Activated T-helper 1 cell treated with anti-CD3 and anti-CD28 coated beads, Interleukin-12 subunit alpha, Interleukin-12 subunit beta, Interleukin-2, Interleukin-4 antibody, amounts not matched to agents 30 ng/mL and 10 ng/mL and 1 ng/mL, durations not matched to agents 14 hours and 24 hours and 36 hours (primary cell): Measurements from ENCODE around the gene TTC17. TPM values are rescaled to one million over a fixed set of nuclear protein-coding genes. Genes with fewer than 3 reads are reported as not detected.
A peak's percentile ranks its signal among the peaks of the same experiment; 100 is the strongest.

Experiments
- DNase-seq: peaks from one replicate; pipeline ENCODE4 v3.0.0; 2021; ENCODE audit warnings: low spot score
- H3K27ac Mint-ChIP-seq: one replicate; pipeline ENCODE4 v1.8.0; 2021; ENCODE audit warnings: mild to moderate bottlenecking, mixed read lengths
- H3K27me3 Mint-ChIP-seq: one replicate; pipeline ENCODE4 v1.8.0; 2022; ENCODE audit warnings: mild to moderate bottlenecking, moderate library complexity, mixed read lengths; ENCODE audit not compliant: insufficient read depth
- H3K36me3 Mint-ChIP-seq: one replicate; pipeline ENCODE4 v1.8.0; 2021; ENCODE audit warnings: low read depth, mixed read lengths
- H3K4me1 Mint-ChIP-seq: one replicate; pipeline ENCODE4 v1.8.0; 2021; ENCODE audit warnings: low read depth, mixed read lengths
- H3K4me3 Mint-ChIP-seq: one replicate; pipeline ENCODE4 v1.8.0; 2021; ENCODE audit warnings: mild to moderate bottlenecking, moderate library complexity, mixed read lengths
- H3K9me3 Mint-ChIP-seq: one replicate; pipeline ENCODE4 v1.8.0; 2021; ENCODE audit warnings: mixed read lengths
- intact Hi-C: fragments of 100-400 bp; cut with micrococcal nuclease; formaldehyde crosslinking; loops from one replicate; pipeline ENCODE4 v1.15.1; 2024
- total RNA-seq: library from RNA; stranded (reverse); gene quantifications from 2 replicates; pipeline ENCODE4 v1.2.3, GENCODE V29; 2022

TTC17 gene
- total RNA-seq, 1 donor from 2014 or later, result 74.4 TPM

DNA sequence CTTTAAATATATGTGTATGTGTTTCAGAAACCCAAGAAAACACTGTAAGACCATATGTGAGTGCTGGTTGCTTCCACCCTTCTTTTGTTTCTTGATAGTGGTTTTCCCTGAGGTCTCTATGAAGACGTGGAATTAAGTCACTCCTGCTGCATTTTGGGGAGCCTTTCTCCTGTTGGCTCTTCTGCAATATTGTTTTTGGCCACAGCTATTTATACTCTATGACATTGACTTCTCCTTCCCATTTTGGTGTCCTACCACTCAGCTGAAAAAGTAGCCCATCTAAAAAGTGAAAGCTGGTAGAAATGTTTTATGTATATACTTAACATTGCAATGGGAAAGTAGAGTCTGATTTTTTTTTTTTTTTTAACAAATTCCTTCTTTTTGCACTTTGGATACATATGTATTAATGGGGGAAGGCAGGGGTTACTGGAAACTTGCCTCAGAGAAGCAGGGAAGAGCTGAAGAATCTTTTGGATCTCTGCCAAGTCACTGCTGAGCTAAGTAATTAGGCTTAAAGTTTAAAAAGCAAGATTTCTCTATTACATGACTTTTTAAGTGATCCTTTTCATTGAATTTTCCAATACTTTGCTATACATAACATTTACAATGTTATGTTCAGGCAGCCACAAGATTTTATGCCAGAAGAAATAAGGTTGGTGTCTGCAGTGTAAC lies 1.8 kb downstream of the TTC17 start:
- H3K9me3 Mint-ChIP-seq, result no peaks in the 10 kb centered on the region
- DNase-seq, result no peak

DNA sequence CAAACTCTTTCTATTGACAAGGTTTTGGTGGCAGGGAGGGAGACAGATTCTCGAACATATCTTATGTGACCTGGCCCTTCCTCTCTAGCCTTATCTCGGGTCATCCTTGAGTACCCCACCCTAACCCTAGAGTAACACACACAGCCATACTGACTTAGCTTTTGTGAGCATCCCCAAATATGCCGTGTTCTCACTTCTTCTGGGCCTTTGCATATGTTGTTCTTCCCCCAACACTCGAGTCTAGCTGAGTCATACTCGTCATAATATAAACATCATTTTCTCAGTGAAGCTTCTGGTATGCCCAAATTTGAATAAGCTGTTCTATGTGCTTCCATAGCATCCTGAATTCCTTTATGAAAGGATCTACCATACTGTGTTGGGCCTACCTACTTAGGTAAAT lies 8.0 kb downstream of the TTC17 start:
- Mint-ChIP-seq H3K4me3 (no peak overlapping the region), H3K36me3 (peaks cover 23% of the 10 kb centered on the region), H3K27ac (no peak overlapping the region), H3K27me3 (no peaks in the 10 kb centered on the region), H3K4me1 (peaks cover 24% of the 10 kb centered on the region), H3K9me3 (no peaks in the 10 kb centered on the region)
- no peak for DNase-seq
- intact Hi-C loops, result no loop called here

More for the DNA sequence above, 1.8 kb downstream of the TTC17 start:
- intact Hi-C loops, result no loop called here
- peak overlapping the region; percentile 94 for H3K4me3 Mint-ChIP-seq
- peaks cover 38% of the 10 kb centered on the region for H3K4me1 Mint-ChIP-seq
- peaks cover 2% of the 10 kb centered on the region for H3K27me3 Mint-ChIP-seq
- peak overlapping the region; percentile 92 for H3K27ac Mint-ChIP-seq
- peaks cover 14% of the 10 kb centered on the region for H3K36me3 Mint-ChIP-seq

DNA sequence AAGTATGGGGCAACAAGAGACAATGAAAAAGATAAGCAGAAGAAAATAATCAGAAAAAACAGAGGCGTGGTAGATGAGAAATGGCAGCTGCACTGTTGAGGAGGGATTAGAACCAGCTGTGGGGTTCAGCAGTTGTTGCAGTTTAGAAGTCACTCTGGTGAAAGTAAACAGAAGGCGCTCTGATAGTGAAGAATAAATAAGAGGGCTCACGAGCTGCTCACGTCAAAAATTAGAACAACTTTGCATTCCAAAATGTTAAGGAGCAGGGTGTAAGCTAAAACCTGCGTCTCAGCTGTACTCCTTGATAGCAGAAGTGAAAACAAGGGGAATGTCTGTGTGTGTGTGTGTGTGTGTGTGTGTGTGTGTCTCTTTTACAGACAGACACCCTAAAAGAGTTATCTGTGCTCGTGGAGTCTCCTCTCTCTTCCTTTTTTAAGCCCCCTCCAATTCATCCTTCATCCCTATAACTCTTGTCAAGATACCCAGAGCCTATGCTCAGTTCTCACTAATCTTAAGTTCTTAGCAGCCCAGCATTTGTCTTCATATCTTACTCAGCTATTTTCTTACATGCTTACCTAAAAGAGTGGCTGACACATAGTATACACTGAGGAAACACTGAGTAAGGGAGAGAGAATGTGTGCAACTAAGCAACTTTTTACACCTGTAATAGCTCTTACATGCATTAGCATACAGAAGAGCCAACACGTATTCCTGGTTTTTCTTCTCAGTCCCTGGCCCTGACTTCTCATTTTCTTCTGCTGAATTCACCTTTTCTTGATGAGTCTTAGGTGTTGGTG lies 8.9 kb downstream of the TTC17 start:
- DNase-seq, result no peak
- H3K4me3 Mint-ChIP-seq, result no peak overlapping the region
- no peaks in the 10 kb centered on the region for H3K9me3 Mint-ChIP-seq
- H3K4me1 Mint-ChIP-seq, result peaks cover 23% of the 10 kb centered on the region
- H3K36me3 Mint-ChIP-seq, result peaks cover 21% of the 10 kb centered on the region
- H3K27ac Mint-ChIP-seq, result no peak overlapping the region
- intact Hi-C loops, result no loop called here
- no peaks in the 10 kb centered on the region for H3K27me3 Mint-ChIP-seq

DNA sequence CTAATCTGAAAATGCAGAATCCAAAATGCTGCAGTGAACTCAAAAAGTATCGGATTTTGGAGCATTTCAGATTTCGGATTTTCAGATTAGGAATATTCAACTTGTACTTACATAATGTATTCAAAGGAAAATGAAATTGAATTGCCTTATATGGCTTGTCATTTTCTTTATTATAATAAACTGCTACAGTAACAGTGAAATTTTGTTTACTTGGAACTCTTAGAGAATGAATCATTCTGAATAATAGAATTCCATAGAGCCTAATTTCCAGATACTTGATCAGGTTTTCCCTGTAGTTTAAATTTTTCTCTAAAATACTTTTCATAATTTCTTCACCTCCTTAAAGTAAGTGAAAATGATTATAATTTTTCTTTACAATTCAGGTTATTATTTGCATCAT lies 17.3 kb downstream of the TTC17 start:
- Mint-ChIP-seq H3K9me3 (no peaks in the 10 kb centered on the region), H3K36me3 (peaks cover 17% of the 10 kb centered on the region), H3K4me1 (peaks cover 5% of the 10 kb centered on the region), H3K4me3 (no peak overlapping the region), H3K27ac (no peak overlapping the region), H3K27me3 (no peaks in the 10 kb centered on the region)
- intact Hi-C loops, result no loop called here
- DNase-seq, result no peak

DNA sequence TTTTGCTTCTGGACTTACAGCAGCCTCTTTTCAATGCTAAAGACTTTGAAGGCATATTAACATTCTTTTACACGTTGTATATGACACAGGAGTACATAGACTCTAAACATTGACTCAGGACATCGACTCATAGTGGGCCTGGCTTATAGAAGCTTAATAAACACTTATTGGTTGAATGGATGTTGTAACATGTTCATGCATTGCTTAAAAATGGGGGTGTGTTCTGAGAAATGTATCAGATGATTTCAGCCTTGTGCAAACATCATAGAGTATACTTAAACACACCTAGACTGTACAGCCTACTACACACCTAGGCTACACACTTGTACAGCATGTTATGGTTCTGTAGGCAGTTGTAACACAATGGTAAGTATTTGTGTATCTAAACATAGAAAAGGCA lies 17.9 kb downstream of the TTC17 start:
- no peak overlapping the region for H3K4me3 Mint-ChIP-seq
- peaks cover 21% of the 10 kb centered on the region for H3K36me3 Mint-ChIP-seq
- intact Hi-C loops, result no loop called here
- no peaks in the 10 kb centered on the region for H3K27me3 Mint-ChIP-seq
- H3K27ac Mint-ChIP-seq, result no peak overlapping the region
- H3K4me1 Mint-ChIP-seq, result peaks cover 6% of the 10 kb centered on the region
- no peaks in the 10 kb centered on the region for H3K9me3 Mint-ChIP-seq
- DNase-seq, result no peak

DNA sequence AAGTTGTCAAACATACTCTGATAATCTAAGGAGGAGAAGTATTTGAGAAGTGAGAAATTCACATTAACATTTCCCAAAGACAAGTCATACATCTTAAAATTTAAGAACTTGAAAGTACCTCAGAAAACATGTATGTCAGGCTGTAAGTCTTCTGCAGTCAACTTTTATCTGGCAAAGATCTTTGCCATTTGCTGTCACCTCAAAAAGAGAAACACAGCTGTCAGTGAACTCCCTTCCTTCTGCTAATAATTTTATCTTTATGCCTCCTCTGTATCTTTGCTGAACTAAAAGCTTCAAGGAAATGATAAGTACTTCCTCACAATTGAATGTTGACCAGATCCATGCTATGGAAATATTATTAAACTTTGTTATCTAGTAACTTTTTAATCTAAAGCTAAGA lies 18.7 kb downstream of the TTC17 start:
- no peaks in the 10 kb centered on the region for H3K9me3 Mint-ChIP-seq
- no peak overlapping the region for H3K27ac Mint-ChIP-seq
- DNase-seq, result no peak
- intact Hi-C loops, result no loop called here
- H3K4me3 Mint-ChIP-seq, result no peak overlapping the region
- H3K4me1 Mint-ChIP-seq, result peaks cover 9% of the 10 kb centered on the region
- H3K27me3 Mint-ChIP-seq, result no peaks in the 10 kb centered on the region
- H3K36me3 Mint-ChIP-seq, result peaks cover 24% of the 10 kb centered on the region

DNA sequence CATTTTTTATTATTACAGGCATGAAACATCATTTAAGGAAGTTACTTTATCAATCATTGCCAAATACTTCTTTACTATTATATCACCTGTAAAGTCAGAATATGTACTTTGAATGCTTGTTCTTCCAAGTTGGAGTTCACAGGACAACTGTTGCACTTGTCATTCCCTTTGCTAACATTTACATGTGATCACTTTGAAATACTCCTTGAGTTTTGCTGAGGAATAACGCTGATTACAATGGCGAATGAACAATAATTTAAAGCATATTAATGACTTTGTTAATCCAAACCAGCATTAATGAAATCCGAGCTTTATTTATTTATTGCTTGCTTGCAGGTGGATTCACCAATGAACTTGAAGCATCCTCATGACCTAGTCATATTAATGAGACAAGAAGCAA lies 20.2 kb downstream of the TTC17 start:
- Mint-ChIP-seq H3K9me3 (no peaks in the 10 kb centered on the region), H3K27ac (no peak overlapping the region), H3K27me3 (no peaks in the 10 kb centered on the region), H3K36me3 (peaks cover 20% of the 10 kb centered on the region), H3K4me1 (peaks cover 9% of the 10 kb centered on the region), H3K4me3 (no peak overlapping the region)
- no peak for DNase-seq
- intact Hi-C loops, result no loop called here

DNA sequence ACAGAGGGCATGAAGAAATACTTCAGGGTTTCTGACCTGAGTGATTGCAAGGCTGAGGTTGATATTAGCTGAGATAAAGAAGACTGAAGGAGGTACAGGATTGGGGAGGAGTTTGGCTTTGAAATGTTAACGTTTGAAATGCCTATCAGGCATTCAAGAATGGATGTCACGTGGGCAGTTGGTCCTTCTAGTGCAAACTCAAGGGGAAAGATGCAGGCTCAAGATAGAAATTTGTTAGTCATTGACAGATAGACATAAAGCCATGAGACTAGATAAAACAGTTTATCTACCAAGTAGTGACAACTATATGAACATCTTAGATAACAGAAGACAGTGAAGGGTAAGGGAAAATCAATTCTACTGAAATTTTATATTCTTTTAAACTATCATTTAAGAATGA lies 23.1 kb downstream of the TTC17 start:
- H3K4me3 Mint-ChIP-seq, result no peak overlapping the region
- intact Hi-C loops, result no loop called here
- no peak for DNase-seq
- no peaks in the 10 kb centered on the region for H3K27me3 Mint-ChIP-seq
- peaks cover 16% of the 10 kb centered on the region for H3K36me3 Mint-ChIP-seq
- H3K4me1 Mint-ChIP-seq, result peaks cover 5% of the 10 kb centered on the region
- H3K27ac Mint-ChIP-seq, result no peak overlapping the region
- H3K9me3 Mint-ChIP-seq, result no peaks in the 10 kb centered on the region

DNA sequence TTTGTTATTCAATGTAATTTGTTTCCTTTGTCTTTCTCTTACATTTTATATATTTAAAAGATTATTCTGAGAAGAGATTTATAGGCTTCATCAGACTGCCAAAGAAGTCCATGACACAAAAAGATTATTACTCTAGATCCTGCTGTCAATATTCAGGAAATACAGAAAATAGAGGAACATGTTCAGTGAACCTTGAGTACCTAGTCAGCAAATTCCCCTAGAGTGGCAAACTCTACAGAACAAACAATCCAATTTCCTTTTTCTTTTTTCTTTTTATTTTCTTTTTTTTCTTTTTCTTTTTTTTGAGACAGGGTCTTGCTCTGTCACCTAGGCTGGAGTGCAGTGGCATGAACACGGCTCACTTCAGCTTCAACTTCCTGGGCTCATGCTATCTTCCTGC lies 23.9 kb downstream of the TTC17 start:
- Mint-ChIP-seq H3K9me3 (no peaks in the 10 kb centered on the region), H3K36me3 (peaks cover 16% of the 10 kb centered on the region), H3K4me1 (peaks cover 4% of the 10 kb centered on the region)

DNA sequence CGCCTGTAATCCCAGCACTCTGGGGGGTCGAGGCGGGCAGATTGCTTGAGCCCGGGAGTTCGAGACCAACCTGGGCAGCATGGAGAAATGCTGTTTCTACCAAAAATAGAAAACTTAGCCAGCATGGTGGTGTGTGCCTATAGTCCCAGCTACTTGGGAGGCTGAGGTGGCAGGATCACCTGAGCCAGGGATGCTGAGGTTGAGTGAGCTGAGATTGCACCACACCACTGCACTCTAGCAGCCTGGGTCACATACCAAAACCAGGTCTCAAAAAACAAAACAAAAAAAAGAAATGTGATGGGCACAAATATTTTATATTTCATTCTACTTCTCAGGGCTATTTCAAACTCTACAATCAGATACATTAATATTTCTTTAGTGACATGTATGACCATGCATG lies 25.7 kb downstream of the TTC17 start:
- Mint-ChIP-seq H3K27me3 (no peaks in the 10 kb centered on the region), H3K4me1 (peaks cover 4% of the 10 kb centered on the region), H3K27ac (no peak overlapping the region), H3K36me3 (peaks cover 21% of the 10 kb centered on the region), H3K4me3 (no peak overlapping the region), H3K9me3 (no peaks in the 10 kb centered on the region)
- DNase-seq, result no peak
- intact Hi-C loops, result no loop called here

More for the DNA sequence above, 23.9 kb downstream of the TTC17 start:
- H3K4me3 Mint-ChIP-seq, result no peak overlapping the region
- DNase-seq, result no peak
- H3K27ac Mint-ChIP-seq, result no peak overlapping the region
- no peaks in the 10 kb centered on the region for H3K27me3 Mint-ChIP-seq
- intact Hi-C loops, result no loop called here

DNA sequence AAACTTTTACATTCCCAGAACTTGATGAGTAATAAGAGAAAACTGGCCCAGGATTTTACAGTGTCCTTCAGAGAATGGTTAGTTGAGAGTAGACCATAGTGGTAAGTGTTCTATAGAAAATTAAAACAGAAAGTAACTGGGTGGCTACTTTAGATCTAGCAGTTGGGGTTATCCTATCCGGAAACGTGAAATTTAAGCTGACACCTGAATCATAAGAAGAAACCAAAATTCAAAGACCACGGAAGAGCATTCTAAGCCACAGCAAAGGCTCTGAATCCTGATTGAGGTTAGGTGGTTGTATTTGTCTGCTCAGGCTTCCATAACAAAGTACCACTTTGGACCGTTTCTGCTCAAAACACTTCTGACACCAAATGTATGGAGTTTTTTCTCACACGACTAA lies 34.0 kb downstream of the TTC17 start:
- peaks cover 34% of the 10 kb centered on the region for H3K4me1 Mint-ChIP-seq
- H3K36me3 Mint-ChIP-seq, result peaks cover 56% of the 10 kb centered on the region
- peaks cover 1% of the 10 kb centered on the region for H3K27me3 Mint-ChIP-seq
- intact Hi-C loops, result loop anchor here (1.0 to 2.0 kb wide), 3 partner anchors 8 to 80 kb away; partner anchors contain the start of gene TTC17
- H3K27ac Mint-ChIP-seq, result peak overlapping the region; percentile 69
- no peaks in the 10 kb centered on the region for H3K9me3 Mint-ChIP-seq
- H3K4me3 Mint-ChIP-seq, result peak overlapping the region; percentile 56
- peak; percentile 9 for DNase-seq

DNA sequence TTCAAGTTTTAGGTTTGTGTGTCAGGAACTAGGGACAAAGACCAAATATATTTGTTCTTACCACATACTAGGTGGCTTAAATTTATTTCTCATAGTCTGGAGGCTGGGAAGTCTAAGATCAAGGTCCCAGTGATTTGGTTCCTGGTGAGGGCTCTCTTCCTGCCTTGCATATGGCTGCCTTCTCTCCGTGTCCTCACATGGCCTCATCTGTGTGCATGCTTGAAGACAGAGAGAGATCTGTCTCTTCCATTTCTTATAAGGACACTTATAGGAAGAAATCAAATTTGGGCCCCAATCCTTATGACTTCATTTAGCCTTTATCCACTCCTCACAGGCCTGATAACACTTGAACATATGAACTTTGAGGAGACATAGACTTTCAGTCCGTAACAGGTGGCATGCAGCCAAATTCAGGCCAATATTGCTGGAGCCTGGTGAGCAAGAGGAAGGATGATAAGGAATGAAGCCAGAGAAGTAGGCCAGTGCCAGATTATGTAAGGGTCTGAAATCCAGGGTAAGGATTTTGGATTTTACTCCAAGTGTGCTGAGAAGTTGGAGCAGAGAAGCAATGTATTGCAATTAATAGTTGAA lies 35.1 kb downstream of the TTC17 start:
- H3K27me3 Mint-ChIP-seq, result peaks cover 1% of the 10 kb centered on the region
- H3K4me1 Mint-ChIP-seq, result peaks cover 44% of the 10 kb centered on the region
- intact Hi-C loops, result loop anchor here (2.0 kb wide), 2 partner anchors 35 to 81 kb away; partner anchors contain the start of gene TTC17
- no peak overlapping the region for H3K4me3 Mint-ChIP-seq
- DNase-seq, result no peak
- H3K27ac Mint-ChIP-seq, result no peak overlapping the region
- peaks cover 65% of the 10 kb centered on the region for H3K36me3 Mint-ChIP-seq
- no peaks in the 10 kb centered on the region for H3K9me3 Mint-ChIP-seq

DNA sequence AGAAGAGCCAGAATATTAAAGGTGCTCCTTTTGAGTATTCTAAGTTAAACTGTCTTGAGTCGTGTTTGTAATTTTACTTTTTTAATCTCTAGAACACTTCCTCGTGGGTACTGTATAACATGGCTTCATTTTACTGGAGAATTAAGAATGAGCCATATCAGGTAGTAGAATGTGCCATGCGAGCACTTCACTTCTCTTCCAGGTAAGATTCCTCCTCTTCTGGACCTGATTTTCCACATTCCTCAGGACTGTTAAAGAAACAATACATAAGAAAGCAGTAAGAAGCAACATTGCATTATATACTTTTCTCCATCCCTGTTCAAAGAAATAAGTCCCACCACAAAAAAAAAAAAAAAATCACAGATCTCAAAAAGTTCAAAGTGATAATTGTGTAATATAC lies 37.9 kb downstream of the TTC17 start:
- no peak for DNase-seq
- peaks cover 74% of the 10 kb centered on the region for H3K36me3 Mint-ChIP-seq
- no peak overlapping the region for H3K27ac Mint-ChIP-seq
- H3K27me3 Mint-ChIP-seq, result no peaks in the 10 kb centered on the region
- H3K4me3 Mint-ChIP-seq, result no peak overlapping the region
- peaks cover 3% of the 10 kb centered on the region for H3K9me3 Mint-ChIP-seq
- intact Hi-C loops, result no loop called here
- H3K4me1 Mint-ChIP-seq, result peaks cover 57% of the 10 kb centered on the region
